Endothelial cell of umbilical vein (primary cell): Measurements from ENCODE around the gene DLST.

Experiments
- EZH2 ChIP-seq: IDR thresholded peaks from 2 replicates; pipeline ENCODE4 v1.6.1; 2012; ENCODE audit warnings: borderline replicate concordance, low read depth, mild to moderate bottlenecking, moderate library complexity, low read length, inconsistent platforms; ENCODE audit not compliant: severe bottlenecking
- POLR2A ChIP-seq: IDR thresholded peaks from 2 replicates; pipeline ENCODE4 v1.6.1; 2012; ENCODE audit warnings: low read depth, mild to moderate bottlenecking, control low read depth, low read length

DNA sequence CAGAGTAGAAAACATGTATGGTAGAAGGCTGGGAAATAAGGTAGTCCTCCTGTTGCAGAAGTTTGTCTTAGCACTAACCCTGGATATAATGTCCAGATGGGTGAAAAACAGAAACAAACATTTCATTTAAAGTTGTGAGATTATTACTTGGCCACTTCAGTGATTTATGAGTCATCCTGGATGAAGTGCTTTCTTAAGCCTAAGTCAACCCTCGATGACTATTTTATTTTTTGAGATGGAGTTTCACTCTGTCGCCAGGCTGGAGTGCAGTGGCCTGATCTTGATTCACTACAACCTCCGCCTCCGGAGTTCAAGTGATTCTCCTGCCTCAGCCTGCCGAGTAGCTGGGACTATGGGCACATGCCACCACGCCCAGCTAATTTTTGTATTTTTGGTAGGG is 10.2 kb downstream of the DLST start:
- TF ChIP-seq EZH2, result no peak
- TF ChIP-seq POLR2A, result no peak
